ENCODE measurements around the gene COL23A1.

COL23A1 gene

GRCh38 chr5:178418471-178419010 is 171.7 kb downstream of the COL23A1 start:
- no peak for TF ChIP-seq CTCF (IDR thresholded peaks at IDR 0.05; ENCODE audit: low read depth, low read length, missing control alignments)
- DNase-seq (ENCODE audit: low read depth), result no peak
- no peak overlapping the region for H3K4me3 ChIP-seq (ENCODE audit: low read depth, low read length)

DNA sequence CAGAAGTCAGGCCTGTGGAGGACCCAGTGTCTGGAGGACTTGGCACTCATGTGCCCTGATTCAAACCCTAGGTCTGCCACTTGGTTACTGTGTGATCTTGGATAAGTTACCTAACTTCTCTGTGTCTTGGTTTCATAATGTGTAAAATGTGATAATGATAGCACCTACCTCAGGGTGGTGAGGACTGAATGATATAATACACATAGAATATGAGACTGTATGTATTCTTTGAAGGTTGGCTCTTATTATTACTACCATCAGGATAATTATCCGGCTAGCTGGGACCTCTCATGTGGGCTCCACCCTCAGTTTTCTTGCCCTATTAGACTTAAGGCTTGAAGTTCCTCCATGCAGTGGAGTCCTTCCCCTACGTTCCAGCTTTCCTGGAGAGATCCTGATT is 172.2 kb downstream of the COL23A1 start:
- no peak for TF ChIP-seq CTCF (IDR thresholded peaks at IDR 0.05; ENCODE audit: low read depth, low read length, missing control alignments)
- DNase-seq (ENCODE audit: low read depth), result no peak
- no peak overlapping the region for H3K4me3 ChIP-seq (ENCODE audit: low read depth, low read length)

- DNase-seq (ENCODE audit: low read depth), result no peak
Observed at GRCh38 chr5:178417391-178417811, 172.8 kb downstream of the COL23A1 start.

DNA sequence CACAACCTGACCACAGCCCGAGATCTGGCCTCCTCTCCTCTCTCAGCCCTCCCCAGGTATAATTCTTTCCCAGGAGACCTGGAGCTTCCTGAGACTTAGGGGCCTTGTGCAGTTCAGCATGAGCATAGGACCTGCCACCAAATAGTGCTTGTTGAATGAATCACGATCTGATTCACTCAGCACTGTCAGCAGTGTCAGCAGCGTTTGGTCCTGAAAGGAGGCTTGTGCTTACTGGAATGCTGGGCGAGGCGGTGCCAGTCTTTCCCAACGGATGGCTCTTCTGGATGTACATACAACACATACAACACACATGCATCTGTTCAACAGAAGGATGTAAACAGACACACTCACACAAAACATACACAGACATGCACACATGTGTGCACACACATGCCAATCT is 173.3 kb downstream of the COL23A1 start:
- DNase-seq (ENCODE audit: low read depth), result no peak
- H3K4me3 ChIP-seq (ENCODE audit: low read depth, low read length), result no peak overlapping the region
- no peak for TF ChIP-seq CTCF (IDR thresholded peaks at IDR 0.05; ENCODE audit: low read depth, low read length, missing control alignments)

More at GRCh38 chr5:178417391-178417811, 172.8 kb downstream of the COL23A1 start:
- no peak overlapping the region for H3K4me3 ChIP-seq (ENCODE audit: low read depth, low read length)
- TF ChIP-seq CTCF (IDR thresholded peaks at IDR 0.05; ENCODE audit: low read depth, low read length, missing control alignments), result no peak

DNA sequence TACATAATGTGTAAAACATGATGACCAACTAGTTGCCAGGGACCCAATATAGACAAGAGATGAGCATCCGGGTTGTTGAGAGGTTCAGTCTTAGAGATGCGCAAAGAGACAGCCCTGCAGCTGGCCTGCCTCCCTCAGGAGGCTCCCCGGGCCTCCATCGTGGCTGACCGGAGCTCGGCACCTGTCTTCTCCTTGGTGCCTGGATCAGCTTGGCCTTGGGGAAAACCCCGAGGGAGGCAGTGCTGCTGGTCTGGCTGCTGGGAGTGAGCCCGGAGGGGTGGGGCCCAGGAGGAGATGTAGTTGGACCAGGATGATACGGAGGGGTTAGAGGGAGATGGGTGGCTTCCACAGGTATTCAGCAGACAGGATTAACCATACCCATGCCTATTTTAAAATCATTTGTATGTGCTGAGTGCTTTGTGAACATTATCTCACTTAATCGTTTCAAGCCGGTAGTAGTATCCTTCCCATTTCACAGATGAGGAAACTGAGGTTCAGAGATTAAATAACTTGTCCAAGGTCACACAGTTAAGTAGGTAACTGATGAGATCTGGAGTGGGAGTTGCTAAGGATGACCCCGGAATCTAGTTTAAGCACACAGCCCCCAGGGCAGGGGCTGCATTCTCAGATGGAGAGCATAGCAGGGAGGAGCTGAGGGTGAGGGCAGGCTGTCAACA is 173.8 kb downstream of the COL23A1 start:
- no peak for DNase-seq (ENCODE audit: low read depth)
- TF ChIP-seq CTCF (IDR thresholded peaks at IDR 0.05; ENCODE audit: low read depth, low read length, missing control alignments), result no peak
- H3K4me3 ChIP-seq (ENCODE audit: low read depth, low read length), result no peak overlapping the region

DNA sequence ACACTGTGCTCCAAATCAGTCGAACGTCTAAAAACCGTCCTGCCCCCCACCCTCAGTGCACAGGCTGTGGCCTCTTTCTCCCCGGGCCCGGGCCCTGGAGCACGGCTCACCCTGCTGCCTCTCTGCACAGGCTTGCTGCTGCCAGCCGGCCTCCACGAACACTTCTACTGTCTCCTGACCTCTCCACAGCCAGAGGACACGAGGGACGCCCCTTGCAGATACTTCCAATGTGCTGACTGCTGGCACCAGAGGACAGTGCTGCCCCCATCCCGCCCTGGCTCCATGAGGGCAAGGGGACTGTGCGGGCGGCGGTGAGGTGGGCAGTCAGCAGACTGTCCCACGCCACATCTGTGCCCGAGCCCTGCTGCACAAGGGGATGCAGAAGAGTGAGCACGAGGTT is 174.8 kb downstream of the COL23A1 start:
- no peak overlapping the region for H3K4me3 ChIP-seq (ENCODE audit: low read depth, low read length)
- no peak for DNase-seq (ENCODE audit: low read depth)
- TF ChIP-seq CTCF (IDR thresholded peaks at IDR 0.05; ENCODE audit: low read depth, low read length, missing control alignments), result no peak

DNA sequence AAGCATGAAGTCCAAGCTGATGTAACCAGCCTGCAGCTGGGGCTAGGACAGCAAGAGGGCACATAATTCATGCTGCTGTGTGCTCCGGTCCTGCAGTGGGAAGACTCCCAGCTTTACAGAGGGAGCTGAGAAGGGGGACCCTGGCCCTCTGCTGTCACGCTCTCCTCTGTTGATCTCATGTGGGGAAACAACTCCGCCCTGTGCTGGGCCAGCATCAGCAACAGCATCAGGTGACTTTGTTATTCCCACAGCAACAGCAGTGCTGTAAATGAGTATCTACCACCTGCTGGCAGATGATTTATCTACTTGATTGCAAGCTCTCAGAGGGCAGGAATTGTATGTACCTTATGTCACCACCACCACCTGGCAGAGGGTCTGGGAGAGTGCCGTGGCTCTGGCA is 176.2 kb downstream of the COL23A1 start:
- no peak for DNase-seq (ENCODE audit: low read depth)
- H3K4me3 ChIP-seq (ENCODE audit: low read depth, low read length), result no peak overlapping the region
- no peak for TF ChIP-seq CTCF (IDR thresholded peaks at IDR 0.05; ENCODE audit: low read depth, low read length, missing control alignments)
